Measurements from ENCODE around the gene DYRK3.

DNA sequence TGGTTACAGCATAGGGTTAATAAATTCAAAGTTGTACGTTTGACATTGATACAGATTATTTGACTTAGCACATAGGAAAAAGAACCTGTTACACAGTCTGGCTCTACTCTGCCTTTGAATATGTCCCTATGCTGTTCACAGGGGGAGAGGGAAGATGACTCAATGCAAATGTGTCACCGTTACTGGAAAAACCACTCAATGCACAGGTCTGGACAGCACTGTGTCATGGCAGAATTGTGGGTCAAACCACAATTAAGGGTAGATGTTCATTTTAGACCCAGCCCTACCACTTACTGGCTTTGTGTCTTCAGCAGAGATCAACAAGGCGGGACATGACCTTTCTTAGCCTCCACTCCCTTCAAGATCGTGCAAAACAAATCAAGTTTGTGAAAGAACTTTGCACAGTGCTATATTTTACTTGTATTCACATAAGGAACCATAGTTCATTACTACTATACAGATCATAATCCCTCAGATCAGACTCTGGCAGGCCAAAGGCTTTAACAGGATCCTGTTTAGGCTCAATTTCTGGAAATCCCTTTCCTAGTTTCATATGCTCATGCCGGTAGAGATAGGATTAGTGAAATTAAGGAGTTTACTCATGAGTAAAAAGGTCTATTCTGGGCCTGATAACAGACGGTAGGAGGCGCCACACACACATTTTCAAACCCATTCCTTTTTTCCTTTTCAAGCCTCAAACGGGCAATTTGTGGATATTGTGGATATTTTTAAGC lies 45.1 kb upstream of the DYRK3 start:
- TF ChIP-seq, protein P1, sequence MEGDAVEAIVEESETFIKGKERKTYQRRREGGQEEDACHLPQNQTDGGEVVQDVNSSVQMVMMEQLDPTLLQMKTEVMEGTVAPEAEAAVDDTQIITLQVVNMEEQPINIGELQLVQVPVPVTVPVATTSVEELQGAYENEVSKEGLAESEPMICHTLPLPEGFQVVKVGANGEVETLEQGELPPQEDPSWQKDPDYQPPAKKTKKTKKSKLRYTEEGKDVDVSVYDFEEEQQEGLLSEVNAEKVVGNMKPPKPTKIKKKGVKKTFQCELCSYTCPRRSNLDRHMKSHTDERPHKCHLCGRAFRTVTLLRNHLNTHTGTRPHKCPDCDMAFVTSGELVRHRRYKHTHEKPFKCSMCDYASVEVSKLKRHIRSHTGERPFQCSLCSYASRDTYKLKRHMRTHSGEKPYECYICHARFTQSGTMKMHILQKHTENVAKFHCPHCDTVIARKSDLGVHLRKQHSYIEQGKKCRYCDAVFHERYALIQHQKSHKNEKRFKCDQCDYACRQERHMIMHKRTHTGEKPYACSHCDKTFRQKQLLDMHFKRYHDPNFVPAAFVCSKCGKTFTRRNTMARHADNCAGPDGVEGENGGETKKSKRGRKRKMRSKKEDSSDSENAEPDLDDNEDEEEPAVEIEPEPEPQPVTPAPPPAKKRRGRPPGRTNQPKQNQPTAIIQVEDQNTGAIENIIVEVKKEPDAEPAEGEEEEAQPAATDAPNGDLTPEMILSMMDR (IDR thresholded peaks at IDR 0.05 in 4 of 5, conservative IDR thresholded peaks at IDR 0.05 in 1 of 5): no peak
- no peak for TF ChIP-seq POLR2A (IDR thresholded peaks at IDR 0.05)
